ENCODE results near the gene GALM. TPM values are rescaled to one million over a fixed set of nuclear protein-coding genes. Genes with fewer than 3 reads are reported as not detected.

The GALM gene
- total RNA-seq, 4 donors from 2014 or later = 9.2 to 17.1 (median 13.2) TPM

DNA sequence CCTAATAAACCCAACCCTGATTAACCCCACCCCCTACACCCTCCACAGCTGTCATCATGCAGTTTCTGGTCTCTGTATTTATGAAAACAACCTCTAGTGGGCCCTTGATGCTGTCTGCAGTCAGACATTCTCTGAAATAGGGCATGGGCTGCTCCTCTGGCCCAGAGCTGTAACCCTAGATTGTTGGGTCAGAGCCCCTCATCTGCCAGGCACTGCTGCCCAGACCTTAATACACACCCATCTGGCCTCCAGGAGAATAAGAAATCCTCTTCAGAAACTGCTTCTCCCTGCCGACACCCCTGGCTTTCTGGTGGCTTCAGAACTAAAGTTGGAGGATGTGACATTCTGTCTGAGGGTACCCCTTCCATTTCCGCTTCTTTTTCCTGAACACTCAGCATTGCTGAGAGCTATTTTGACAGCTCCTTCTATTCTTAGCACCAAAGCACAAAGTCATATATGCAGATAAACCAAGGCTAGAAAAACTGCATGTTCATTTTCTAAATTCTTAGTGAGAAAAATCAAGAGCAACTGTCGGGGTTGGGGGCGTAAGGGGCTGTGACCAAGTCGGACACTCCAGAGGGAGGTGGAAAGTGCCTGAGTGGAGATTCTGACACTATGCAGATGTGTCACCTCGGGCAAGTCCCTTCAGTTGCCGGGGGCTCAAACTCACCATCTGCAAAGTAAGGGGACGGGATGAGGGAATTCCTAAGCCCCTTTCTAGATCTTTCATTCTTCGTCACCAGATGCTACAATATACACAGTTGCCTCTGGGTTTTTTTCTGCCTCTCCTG, 56.6 kb downstream of the GALM start:
- no peak for ATAC-seq
- no peaks in the 10 kb centered on the region for H3K9me3 ChIP-seq
- H3K4me1 ChIP-seq = peaks cover 0 to 38% (median 3%) of the 10 kb centered on the region in 3 donors
- no peaks in the 10 kb centered on the region for H3K36me3 ChIP-seq
- TF ChIP-seq POLR2A (IDR thresholded peaks at IDR 0.05) = no peak
- no peak for TF ChIP-seq POLR2AphosphoS5 (IDR thresholded peaks at IDR 0.05)
- TF ChIP-seq EP300 (IDR thresholded peaks at IDR 0.05) = no peak
- TF ChIP-seq, protein P1, sequence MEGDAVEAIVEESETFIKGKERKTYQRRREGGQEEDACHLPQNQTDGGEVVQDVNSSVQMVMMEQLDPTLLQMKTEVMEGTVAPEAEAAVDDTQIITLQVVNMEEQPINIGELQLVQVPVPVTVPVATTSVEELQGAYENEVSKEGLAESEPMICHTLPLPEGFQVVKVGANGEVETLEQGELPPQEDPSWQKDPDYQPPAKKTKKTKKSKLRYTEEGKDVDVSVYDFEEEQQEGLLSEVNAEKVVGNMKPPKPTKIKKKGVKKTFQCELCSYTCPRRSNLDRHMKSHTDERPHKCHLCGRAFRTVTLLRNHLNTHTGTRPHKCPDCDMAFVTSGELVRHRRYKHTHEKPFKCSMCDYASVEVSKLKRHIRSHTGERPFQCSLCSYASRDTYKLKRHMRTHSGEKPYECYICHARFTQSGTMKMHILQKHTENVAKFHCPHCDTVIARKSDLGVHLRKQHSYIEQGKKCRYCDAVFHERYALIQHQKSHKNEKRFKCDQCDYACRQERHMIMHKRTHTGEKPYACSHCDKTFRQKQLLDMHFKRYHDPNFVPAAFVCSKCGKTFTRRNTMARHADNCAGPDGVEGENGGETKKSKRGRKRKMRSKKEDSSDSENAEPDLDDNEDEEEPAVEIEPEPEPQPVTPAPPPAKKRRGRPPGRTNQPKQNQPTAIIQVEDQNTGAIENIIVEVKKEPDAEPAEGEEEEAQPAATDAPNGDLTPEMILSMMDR (IDR thresholded peaks at IDR 0.05) = no peak
- H3K27me3 ChIP-seq = no peaks in the 10 kb centered on the region
- no peak overlapping the region for H3K4me3 ChIP-seq
- 59 to 70% methylated on average over 6 to 8 of the region's 9 CpGs for WGBS, 2 donors (ENCODE audit: low coverage in 1 of 2)
- peak overlapping the region in 2 of 4 donors; percentile 2 to 14 for H3K27ac ChIP-seq

DNA sequence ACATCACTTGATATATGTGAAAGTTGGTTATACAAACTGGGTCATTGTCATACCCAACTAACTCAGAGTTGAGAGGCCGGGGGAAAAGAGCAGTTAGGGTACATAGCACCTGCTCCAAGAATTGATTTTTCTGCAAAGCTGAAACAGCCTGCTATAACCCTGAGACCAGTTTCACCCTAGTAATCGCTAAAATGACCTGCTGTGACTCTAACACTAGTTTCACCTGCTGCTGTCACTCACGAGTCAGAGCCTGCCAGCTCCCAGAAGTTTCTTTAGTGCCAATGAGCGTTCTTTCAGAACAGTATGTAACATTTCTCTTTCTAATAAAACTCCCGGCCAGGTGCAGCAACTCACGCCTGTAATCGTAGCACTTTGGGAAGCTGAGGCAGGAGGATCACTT, 57.3 kb downstream of the GALM start:
- Histone ChIP-seq H3K27me3 (no peaks in the 10 kb centered on the region), H3K4me3 (no peak overlapping the region), H3K36me3 (no peaks in the 10 kb centered on the region), H3K4me1 (peaks cover 0 to 38% (median 3%) of the 10 kb centered on the region in 3 donors), H3K27ac (peak overlapping the region in 1 of 4 donors; percentile 2), H3K9me3 (no peaks in the 10 kb centered on the region)
- ATAC-seq = no peak
- WGBS, 2 donors (ENCODE audit: low coverage in 1 of 2) = 85% methylated on average over 5 of the region's 7 CpGs; no CpG with 5 or more reads in 1 of the 2 donors
- TF ChIP-seq POLR2AphosphoS5 (IDR thresholded peaks at IDR 0.05) (no peak), EP300 (IDR thresholded peaks at IDR 0.05) (no peak), POLR2A (IDR thresholded peaks at IDR 0.05) (no peak)
- TF ChIP-seq, protein P1 (IDR thresholded peaks at IDR 0.05) = no peak

DNA sequence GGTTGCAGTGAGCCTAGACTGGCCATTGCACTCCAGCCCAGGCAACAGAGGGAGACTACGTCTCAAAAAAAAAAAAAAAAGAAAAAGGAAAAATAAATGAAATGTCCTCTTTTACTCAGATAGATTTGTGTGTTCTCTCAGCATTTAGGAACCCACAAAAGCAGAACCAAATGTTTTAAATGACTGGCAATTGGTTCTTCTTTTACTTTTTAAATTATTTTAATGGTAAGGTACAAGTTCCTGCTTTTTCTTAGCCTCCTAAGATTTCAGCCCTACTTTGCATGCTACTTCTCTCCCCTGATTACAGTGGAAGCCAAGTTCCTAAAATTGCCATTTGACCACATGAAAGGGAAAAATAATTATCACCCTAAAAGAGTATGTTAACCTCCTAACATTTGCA, 61.7 kb downstream of the GALM start:
- TF ChIP-seq, protein P1 (IDR thresholded peaks at IDR 0.05) = no peak
- TF ChIP-seq POLR2AphosphoS5 (IDR thresholded peaks at IDR 0.05) (no peak), EP300 (IDR thresholded peaks at IDR 0.05) (no peak), POLR2A (IDR thresholded peaks at IDR 0.05) (no peak)
- ATAC-seq = no peak
- H3K4me1 ChIP-seq = peaks cover 0 to 6% (median 0%) of the 10 kb centered on the region in 3 donors

DNA sequence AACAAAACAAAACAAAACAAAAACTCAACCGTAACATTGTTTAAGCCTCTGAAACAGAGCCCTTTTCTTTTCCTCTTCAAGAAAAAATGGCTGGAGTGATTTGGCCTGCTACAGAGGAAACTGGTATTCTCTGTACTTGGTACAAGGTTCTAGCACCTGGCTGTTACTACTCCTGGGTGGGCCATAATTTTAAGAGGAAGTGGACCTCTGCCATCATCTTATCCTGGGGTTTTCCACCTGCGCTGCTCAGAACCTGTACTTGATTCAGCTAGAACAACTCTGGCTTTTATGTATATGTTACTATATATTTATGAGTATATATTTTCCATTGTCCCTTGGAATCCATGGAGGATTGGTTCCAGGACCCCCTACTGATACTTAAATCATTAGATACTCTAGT, 62.8 kb downstream of the GALM start:
- Histone ChIP-seq H3K36me3 (peaks cover 0 to 44% of the 10 kb centered on the region in 2 donors), H3K27ac (no peak overlapping the region), H3K9me3 (no peaks in the 10 kb centered on the region), H3K4me3 (no peak overlapping the region), H3K27me3 (no peaks in the 10 kb centered on the region), H3K4me1 (peaks cover 0 to 2% (median 0%) of the 10 kb centered on the region in 3 donors)
- ATAC-seq = no peak
- TF ChIP-seq POLR2A (IDR thresholded peaks at IDR 0.05) (no peak), EP300 (IDR thresholded peaks at IDR 0.05) (no peak), POLR2AphosphoS5 (IDR thresholded peaks at IDR 0.05) (no peak)
- TF ChIP-seq, protein P1 (IDR thresholded peaks at IDR 0.05) = no peak
- WGBS, 2 donors (ENCODE audit: low coverage in 1 of 2) = 14 to 72% methylated on average over 1 to 2 of the region's 2 CpGs

More for the DNA sequence above, 61.7 kb downstream of the GALM start:
- no peak overlapping the region for H3K27ac ChIP-seq
- WGBS, 2 donors (ENCODE audit: low coverage in 1 of 2) = 80% methylated on average over 1 of the region's 1 CpG
- no peaks in the 10 kb centered on the region for H3K27me3 ChIP-seq
- peaks cover 0 to 34% of the 10 kb centered on the region in 2 donors for H3K36me3 ChIP-seq
- H3K9me3 ChIP-seq = no peaks in the 10 kb centered on the region
- H3K4me3 ChIP-seq = no peak overlapping the region

DNA sequence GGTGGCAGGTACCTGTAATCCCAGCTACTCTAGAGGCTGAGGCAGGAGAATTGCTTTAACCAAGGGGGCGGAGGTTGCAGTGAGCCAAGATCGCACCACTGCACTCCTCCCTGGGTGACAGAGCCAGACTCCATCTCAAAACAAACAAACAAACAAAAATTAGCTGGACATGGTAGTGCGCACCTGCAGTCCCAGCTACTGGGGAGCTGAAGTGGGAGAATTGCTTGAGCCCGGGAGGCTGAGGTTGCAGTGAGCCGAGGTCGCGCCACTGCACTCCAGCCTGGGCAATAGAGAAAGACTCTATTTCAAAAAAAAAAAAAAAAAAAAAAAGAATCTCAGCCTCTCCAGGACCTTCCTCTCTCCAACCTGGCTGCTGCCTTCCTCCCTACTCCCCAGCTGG, 65.2 kb downstream of the GALM start:
- 89 to 95% methylated on average over 5 to 7 of the region's 7 CpGs for WGBS, 2 donors (ENCODE audit: low coverage in 1 of 2)
- no peak for ATAC-seq
- Histone ChIP-seq H3K27me3 (no peaks in the 10 kb centered on the region), H3K4me1 (peaks cover 0 to 24% (median 0%) of the 10 kb centered on the region in 3 donors), H3K4me3 (no peak overlapping the region), H3K36me3 (peaks cover 0 to 46% of the 10 kb centered on the region in 2 donors), H3K27ac (no peak overlapping the region), H3K9me3 (no peaks in the 10 kb centered on the region)
- TF ChIP-seq POLR2A (IDR thresholded peaks at IDR 0.05) (no peak), EP300 (IDR thresholded peaks at IDR 0.05) (no peak), POLR2AphosphoS5 (IDR thresholded peaks at IDR 0.05) (no peak)
- TF ChIP-seq, protein P1 (IDR thresholded peaks at IDR 0.05) = no peak
